T-helper 1 cell treated with Interleukin-12 subunit alpha and Interleukin-12 subunit beta and Interleukin-4 antibody, amounts not matched to agents 30 μg/mL and 1 μg/mL, for 36 hours (primary cell): ENCODE measurements around the gene THNSL1.

Source experiments
- H3K27ac Mint-ChIP-seq: one replicate; pipeline ENCODE4 v1.8.0; 2021; ENCODE audit warnings: mild to moderate bottlenecking, mixed read lengths
- H3K27me3 Mint-ChIP-seq: one replicate; pipeline ENCODE4 v1.8.0; 2021; ENCODE audit warnings: low read depth, mixed read lengths
- H3K36me3 Mint-ChIP-seq: one replicate; pipeline ENCODE4 v1.8.0; 2021; ENCODE audit warnings: low read depth, mixed read lengths
- H3K4me1 Mint-ChIP-seq: one replicate; pipeline ENCODE4 v1.8.0; 2021; ENCODE audit warnings: low read depth, mixed read lengths
- H3K4me3 Mint-ChIP-seq: one replicate; pipeline ENCODE4 v1.8.0; 2021; ENCODE audit warnings: mild to moderate bottlenecking, moderate library complexity, mixed read lengths
- H3K9me3 Mint-ChIP-seq: one replicate; pipeline ENCODE4 v1.8.0; 2021; ENCODE audit warnings: mixed read lengths

The THNSL1 gene

DNA sequence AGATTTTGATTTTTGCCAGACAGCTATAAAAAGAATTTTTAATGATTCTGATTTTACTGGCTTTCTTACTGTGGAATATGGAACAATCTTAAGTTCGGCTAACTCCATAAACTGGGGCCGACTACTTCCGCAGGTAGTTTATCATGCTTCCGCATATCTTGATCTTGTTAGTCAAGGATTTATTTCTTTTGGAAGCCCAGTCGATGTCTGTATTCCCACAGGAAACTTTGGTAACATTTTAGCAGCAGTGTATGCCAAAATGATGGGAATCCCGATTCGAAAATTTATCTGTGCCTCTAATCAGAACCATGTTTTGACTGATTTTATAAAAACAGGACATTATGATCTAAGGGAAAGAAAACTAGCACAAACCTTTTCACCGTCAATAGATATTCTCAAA, 8.1 kb downstream of the THNSL1 start:
- no peak overlapping the region for H3K4me3 Mint-ChIP-seq
- H3K4me1 Mint-ChIP-seq: no peaks in the 10 kb centered on the region
- H3K36me3 Mint-ChIP-seq: no peaks in the 10 kb centered on the region
- H3K27ac Mint-ChIP-seq: no peak overlapping the region
- no peaks in the 10 kb centered on the region for H3K9me3 Mint-ChIP-seq
- H3K27me3 Mint-ChIP-seq: no peaks in the 10 kb centered on the region

DNA sequence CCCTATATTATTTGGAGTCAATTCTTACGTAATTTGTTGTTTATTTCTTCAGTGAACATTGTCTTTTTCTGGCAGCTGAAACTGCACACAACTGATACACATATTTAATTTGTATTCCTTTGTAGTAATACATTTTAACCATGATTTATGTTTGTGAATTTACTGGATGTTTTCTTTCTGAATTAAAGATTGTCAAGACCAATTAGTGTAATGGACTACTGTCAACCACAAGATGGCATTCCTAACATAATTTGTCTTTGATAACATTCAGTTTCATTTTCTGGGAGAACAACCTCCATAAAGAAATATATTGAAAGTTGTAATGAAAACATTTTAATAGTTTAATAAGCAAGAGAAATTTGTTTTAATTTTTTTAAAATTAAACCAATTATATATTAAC, 10.1 kb downstream of the THNSL1 start:
- Mint-ChIP-seq H3K9me3 (no peaks in the 10 kb centered on the region), H3K27ac (no peak overlapping the region), H3K4me3 (no peak overlapping the region), H3K4me1 (no peaks in the 10 kb centered on the region), H3K27me3 (no peaks in the 10 kb centered on the region), H3K36me3 (no peaks in the 10 kb centered on the region)

DNA sequence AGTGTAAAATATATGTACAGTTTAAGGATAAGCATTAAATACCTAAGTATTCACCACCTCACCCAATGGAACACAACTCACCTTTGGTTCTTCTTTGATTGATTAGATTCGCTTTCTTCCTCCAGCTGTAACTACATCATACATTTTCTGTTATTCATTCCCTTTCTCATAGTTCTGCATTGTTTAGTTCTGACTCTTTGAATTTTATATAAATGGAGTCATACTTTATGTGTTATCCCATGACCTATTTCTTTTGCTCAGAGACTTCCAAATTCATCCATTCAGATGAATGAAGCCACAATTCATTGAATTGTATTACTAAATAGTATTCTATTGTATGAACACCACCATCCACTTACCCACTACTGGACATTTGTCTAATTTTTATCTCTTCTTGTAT, 12.3 kb downstream of the THNSL1 start:
- Mint-ChIP-seq H3K27ac (no peak overlapping the region), H3K27me3 (no peaks in the 10 kb centered on the region), H3K9me3 (no peaks in the 10 kb centered on the region), H3K4me1 (no peaks in the 10 kb centered on the region), H3K36me3 (no peaks in the 10 kb centered on the region), H3K4me3 (no peak overlapping the region)

DNA sequence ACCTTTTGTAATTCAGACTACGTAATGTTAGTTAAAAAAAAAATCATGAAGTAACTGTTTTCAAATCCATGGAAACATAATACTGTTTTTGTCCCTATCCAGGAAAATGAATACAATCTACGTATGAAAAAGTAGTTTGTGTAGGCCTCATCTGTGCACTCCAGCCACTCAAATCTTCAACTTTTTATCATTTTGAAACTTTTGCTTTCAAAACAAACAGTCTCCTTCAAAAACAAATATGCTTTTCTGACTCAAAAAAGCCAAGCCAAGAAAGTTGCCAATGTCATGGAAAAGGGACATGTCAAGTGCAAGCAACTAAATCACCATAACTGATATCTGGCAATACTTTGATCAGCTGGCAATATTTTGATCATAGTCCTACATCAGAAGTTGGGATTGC, 13.1 kb downstream of the THNSL1 start:
- Mint-ChIP-seq H3K36me3 (no peaks in the 10 kb centered on the region), H3K4me3 (no peak overlapping the region), H3K9me3 (no peaks in the 10 kb centered on the region), H3K27me3 (no peaks in the 10 kb centered on the region), H3K4me1 (no peaks in the 10 kb centered on the region), H3K27ac (no peak overlapping the region)

DNA sequence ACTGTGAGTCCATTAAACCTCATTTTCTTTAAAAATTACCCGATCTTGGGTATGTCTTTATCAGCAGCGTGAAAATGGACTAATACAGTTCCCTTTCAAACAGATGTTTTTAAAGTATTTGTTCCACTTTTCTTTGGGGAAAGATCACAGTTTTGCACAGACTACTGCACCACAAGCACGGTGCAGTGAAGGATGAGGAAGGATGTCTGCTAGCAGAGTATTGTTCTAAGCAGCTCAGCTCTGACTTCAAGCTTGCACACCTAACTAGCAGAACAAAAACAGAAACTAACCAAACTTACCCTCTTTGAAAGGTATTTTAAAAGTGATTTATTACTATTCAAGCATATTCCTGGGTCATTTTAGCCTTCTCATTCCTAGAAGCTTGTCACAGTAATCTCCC, 20.0 kb downstream of the THNSL1 start:
- Mint-ChIP-seq H3K9me3 (no peaks in the 10 kb centered on the region), H3K27me3 (peaks cover 32% of the 10 kb centered on the region), H3K27ac (no peak overlapping the region), H3K4me1 (peaks cover 5% of the 10 kb centered on the region), H3K4me3 (no peak overlapping the region), H3K36me3 (no peaks in the 10 kb centered on the region)

DNA sequence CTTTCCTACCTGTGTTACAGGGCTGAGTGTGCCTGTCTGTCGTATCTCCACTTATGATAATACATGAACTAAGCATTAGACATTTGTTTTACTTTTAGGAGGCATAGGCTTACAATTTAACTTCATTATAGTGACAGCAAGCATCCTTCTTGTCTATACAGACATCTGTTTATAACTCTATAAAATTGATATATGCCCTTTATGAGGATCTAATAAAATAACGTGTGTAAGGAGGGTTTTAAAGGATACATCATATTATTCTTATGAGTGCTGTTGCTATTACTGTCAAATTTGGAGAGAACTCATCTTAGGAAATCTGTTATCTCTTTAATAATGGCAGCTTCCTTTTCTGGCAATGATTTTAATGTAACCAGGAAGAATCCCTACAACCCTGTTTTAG, 21.9 kb downstream of the THNSL1 start:
- Mint-ChIP-seq H3K27ac (no peak overlapping the region), H3K36me3 (no peaks in the 10 kb centered on the region), H3K27me3 (peaks cover 45% of the 10 kb centered on the region), H3K4me1 (peaks cover 5% of the 10 kb centered on the region), H3K4me3 (no peak overlapping the region), H3K9me3 (no peaks in the 10 kb centered on the region)

DNA sequence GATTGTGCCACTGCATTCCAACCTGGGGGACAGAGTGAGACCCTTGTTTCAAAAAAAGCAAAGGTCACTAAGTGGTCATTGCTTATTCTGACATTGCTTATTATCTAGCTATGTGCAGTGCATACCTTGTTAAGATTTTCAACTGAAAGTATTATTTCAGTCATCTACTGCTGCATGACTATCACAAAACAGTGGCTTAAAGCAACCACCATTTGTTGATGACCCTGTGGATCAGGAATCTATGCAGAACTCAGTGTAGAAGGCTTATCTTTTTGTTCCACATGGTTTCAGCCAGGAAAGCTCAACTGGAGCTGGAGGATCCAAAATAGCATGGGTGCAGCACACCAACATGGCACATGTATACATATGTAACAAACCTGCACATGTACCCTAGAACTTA, 23.1 kb downstream of the THNSL1 start:
- Mint-ChIP-seq H3K27me3 (peaks cover 56% of the 10 kb centered on the region), H3K4me3 (no peak overlapping the region), H3K27ac (no peak overlapping the region), H3K9me3 (no peaks in the 10 kb centered on the region), H3K4me1 (peaks cover 5% of the 10 kb centered on the region), H3K36me3 (no peaks in the 10 kb centered on the region)

DNA sequence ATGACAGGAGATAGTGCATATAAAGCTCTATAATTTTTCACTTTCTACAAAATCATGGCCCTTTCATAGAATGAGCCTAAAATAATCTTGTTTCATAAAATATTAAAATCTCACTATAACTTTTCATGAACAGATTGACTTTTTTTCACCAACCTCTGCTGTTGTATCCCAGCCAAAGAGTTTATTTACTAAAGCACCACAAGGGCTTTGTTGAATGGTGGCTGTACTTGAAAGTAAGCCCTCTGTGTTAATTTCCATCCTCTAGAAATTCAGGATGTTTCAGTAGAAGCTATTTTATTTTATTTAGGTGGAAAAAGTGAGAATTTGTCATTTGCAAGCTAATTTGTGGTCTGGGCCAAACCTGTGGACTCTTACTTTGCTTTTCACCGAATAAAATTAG, 30.2 kb downstream of the THNSL1 start:
- H3K27me3 Mint-ChIP-seq: peaks cover 72% of the 10 kb centered on the region
- peaks cover 2% of the 10 kb centered on the region for H3K36me3 Mint-ChIP-seq
- no peak overlapping the region for H3K27ac Mint-ChIP-seq
- peaks cover 6% of the 10 kb centered on the region for H3K9me3 Mint-ChIP-seq
- no peak overlapping the region for H3K4me3 Mint-ChIP-seq
- H3K4me1 Mint-ChIP-seq: no peaks in the 10 kb centered on the region

DNA sequence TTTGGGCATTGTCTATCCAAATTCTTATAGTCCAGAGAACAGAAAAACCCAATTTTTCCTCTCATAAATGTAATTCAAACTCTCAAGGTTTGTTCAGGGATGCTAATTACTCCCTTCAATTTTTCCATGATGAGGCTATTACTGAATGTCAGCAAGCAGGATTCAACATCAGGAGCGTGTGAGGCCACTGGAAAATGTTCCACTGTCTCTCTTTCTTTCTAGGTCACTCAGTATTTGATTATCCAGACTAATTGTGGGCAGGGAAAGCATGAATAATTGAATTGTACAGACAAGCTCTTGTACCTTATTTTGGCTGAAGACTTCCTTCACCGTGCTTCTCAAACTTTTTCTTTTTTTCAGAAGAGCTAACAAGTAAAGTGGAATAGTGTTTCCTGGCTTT, 30.7 kb downstream of the THNSL1 start:
- Mint-ChIP-seq H3K4me1 (no peaks in the 10 kb centered on the region), H3K27ac (no peak overlapping the region), H3K4me3 (no peak overlapping the region), H3K27me3 (peaks cover 67% of the 10 kb centered on the region), H3K36me3 (peaks cover 2% of the 10 kb centered on the region), H3K9me3 (peaks cover 6% of the 10 kb centered on the region)

DNA sequence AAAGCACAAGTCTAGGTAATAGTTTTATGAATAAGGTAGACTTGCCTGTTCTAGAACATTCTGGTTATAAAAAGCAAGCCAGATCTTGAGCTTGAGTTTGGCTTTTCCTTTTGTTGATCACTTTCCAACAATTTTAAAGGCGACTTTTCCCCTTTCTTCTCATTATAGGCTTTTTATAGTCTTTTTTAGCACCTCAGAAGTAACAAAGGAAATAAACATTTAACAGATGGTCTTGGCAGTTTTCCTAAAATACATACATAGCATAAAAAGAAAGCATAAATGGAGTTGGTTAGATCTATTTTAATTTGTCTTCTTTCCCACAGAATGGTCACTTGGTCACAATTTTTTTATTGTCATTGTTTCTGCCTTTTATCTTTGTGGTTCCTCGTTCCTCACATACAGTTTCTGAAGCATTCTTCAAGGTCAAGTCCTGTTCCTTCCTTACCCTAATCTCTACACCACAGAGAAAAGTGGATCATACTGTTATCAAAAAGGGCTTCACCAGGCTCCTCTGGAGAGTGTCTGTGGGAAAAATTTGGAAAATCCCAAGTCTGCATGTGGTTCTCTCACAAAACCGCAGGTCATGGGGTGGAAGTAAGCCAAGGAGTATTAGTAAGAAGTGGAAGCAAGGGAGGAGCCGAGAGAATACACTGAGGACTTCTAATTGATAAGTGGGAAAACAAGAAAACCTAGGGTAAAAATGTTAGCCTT, 31.3 kb downstream of the THNSL1 start:
- Mint-ChIP-seq H3K27ac (no peak overlapping the region), H3K9me3 (peaks cover 6% of the 10 kb centered on the region), H3K27me3 (peaks cover 64% of the 10 kb centered on the region), H3K4me1 (no peaks in the 10 kb centered on the region), H3K4me3 (no peak overlapping the region), H3K36me3 (peaks cover 2% of the 10 kb centered on the region)

DNA sequence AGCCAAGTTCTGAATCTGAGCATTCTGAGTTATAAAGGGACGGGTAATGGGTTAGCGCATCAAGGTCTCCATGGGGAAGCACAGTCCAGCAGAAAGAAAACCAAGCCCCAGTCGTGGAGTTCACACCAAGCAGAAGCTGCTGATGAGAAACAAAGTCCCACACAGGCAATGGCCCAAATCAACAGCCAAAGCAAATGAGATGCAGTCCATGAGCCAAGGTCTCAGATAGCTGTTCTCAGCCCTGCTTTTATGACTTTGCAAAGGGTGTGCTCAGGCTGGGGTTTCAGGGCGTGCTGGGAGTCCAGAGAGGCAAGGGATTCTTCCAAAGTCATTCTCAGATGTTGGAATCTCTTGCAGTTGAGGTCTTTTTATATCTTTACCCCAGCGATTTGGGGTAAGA, 32.0 kb downstream of the THNSL1 start:
- no peaks in the 10 kb centered on the region for H3K4me1 Mint-ChIP-seq
- peaks cover 6% of the 10 kb centered on the region for H3K9me3 Mint-ChIP-seq
- H3K27me3 Mint-ChIP-seq: peaks cover 61% of the 10 kb centered on the region
- no peak overlapping the region for H3K27ac Mint-ChIP-seq
- H3K36me3 Mint-ChIP-seq: peaks cover 2% of the 10 kb centered on the region
- no peak overlapping the region for H3K4me3 Mint-ChIP-seq

DNA sequence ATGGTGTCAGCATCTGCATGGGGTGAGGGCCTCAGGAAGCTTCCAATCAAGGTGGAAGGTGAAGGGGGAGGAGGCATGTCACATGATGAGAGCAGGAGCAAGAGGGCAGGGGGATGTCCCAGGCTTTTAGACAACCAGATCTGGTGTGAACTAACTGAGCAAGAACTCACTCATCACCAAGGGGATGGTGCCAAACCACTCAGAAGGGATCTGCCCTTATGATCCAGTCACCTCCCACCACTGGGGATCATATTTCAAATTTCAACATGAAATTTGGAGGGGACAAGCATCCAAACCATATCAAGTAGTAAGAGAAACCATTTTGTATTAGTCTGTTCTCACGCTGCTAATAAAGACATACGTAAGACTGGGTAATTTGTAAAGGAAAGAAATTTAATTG, 33.6 kb downstream of the THNSL1 start:
- Mint-ChIP-seq H3K4me1 (no peaks in the 10 kb centered on the region), H3K9me3 (peaks cover 6% of the 10 kb centered on the region), H3K4me3 (no peak overlapping the region), H3K36me3 (peaks cover 2% of the 10 kb centered on the region), H3K27me3 (peaks cover 46% of the 10 kb centered on the region), H3K27ac (no peak overlapping the region)

DNA sequence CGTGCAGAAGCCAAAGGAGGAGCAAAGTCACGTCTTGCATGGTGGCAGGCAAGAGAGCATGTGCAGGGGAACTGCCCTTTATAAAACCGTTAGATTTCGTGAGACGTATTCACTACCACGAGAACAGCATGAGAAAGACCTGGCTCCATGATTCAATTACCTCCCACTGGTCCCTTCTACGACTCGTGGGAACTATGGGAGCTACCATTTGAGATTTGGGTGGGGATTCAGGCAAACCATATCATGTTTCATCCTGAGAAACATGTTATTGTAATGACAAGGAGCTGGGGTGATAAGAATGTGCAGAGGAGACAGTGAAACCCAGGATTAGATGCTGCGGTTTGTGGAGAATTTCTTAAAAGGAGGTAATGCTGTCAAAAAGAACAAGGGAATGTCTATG, 34.0 kb downstream of the THNSL1 start:
- Mint-ChIP-seq H3K4me1 (no peaks in the 10 kb centered on the region), H3K36me3 (peaks cover 2% of the 10 kb centered on the region), H3K27me3 (peaks cover 42% of the 10 kb centered on the region), H3K9me3 (peaks cover 6% of the 10 kb centered on the region), H3K27ac (no peak overlapping the region), H3K4me3 (no peak overlapping the region)

DNA sequence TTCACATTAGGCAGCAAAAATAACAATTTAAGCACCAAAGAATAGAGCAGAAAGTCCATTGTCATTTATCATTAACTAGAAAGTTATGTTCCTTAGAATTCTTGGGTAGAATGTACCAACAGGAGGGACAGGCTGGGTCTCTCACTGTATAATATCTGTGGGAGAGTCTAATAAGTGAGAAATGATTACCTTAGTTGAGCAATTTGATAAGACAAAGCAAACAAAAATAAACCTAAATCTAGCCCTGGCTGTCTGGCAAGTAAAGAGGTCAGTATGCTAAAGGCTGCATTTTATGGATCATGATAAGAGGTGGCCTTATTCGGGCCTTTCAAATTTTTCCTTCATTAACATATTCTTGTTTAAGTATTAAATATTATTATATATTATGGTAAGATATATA, 35.6 kb downstream of the THNSL1 start:
- Mint-ChIP-seq H3K27me3 (peaks cover 34% of the 10 kb centered on the region), H3K4me3 (no peak overlapping the region), H3K4me1 (no peaks in the 10 kb centered on the region), H3K36me3 (peaks cover 2% of the 10 kb centered on the region), H3K27ac (no peak overlapping the region), H3K9me3 (peaks cover 6% of the 10 kb centered on the region)

DNA sequence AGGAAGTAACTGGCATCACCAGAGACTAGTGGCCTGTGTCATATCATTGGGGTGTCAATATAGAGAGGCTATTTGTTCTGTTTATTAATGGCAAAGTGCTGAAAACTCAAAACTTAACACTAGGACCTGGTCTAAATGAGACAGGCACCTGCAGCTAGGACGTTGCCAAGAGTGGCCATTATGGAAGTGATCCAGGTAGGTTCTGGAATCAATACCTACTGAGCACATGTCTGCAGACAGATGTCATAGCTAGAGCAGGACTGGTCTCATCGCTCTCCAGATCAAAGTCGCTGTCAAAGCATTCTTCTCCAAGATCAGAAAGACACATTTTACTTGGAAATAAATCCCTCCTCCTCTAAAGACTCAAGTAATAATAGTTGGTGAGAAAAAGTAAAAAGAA, 40.3 kb downstream of the THNSL1 start:
- no peaks in the 10 kb centered on the region for H3K9me3 Mint-ChIP-seq
- H3K27ac Mint-ChIP-seq: no peak overlapping the region
- H3K4me1 Mint-ChIP-seq: peaks cover 5% of the 10 kb centered on the region
- H3K27me3 Mint-ChIP-seq: peaks cover 3% of the 10 kb centered on the region
- H3K36me3 Mint-ChIP-seq: no peaks in the 10 kb centered on the region
- H3K4me3 Mint-ChIP-seq: no peak overlapping the region

DNA sequence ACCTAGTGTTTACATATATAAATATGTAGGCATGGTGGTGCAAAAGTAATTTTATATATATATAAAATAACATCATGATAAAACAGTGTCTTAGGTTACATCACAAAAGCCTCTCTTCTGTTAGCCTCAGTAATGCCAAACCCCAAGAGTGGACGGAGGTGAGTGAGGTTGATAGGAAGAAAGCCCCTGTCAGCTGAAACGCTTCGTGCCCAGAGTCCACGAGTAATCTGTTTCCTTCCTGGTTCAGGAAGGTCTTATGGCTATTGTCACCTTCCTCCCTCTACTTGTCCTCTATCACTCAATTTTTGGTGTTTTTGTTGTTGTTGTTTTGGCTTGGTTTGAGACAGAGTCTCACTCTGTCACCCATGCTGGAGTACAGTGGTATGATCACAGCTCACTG, 41.5 kb downstream of the THNSL1 start:
- Mint-ChIP-seq H3K36me3 (no peaks in the 10 kb centered on the region), H3K9me3 (no peaks in the 10 kb centered on the region), H3K4me1 (peaks cover 13% of the 10 kb centered on the region), H3K4me3 (no peak overlapping the region), H3K27ac (no peak overlapping the region), H3K27me3 (peaks cover 3% of the 10 kb centered on the region)
